Caco-2 (cell line): ENCODE results near the gene ADARB2. TPM values are rescaled to one million over a fixed set of nuclear protein-coding genes. Genes with fewer than 3 reads are reported as not detected.

Experiments used
- BruUV-seq: library from RNA; stranded (reverse); fragments of 400-500 nt; replicated peaks from 2 replicates; lab custom pipeline; 2021; lab: Mats Ljungman, UMichigan
- CTCF ChIA-PET: fragments of 300-600 bp; sonication (Branson Sonifier 250); formaldehyde crosslinking; loops from one replicate; lab custom pipeline; 2022; ENCODE audit warnings: antibody characterized with exemption; lab: Charles Lee
- POLR2A ChIA-PET: fragments of 300-600 bp; sonication (Branson Sonifier 250); formaldehyde crosslinking; loops from one replicate; lab custom pipeline; 2022; ENCODE audit warnings: antibody characterized with exemption; lab: Charles Lee
- DNase-seq, 2 experiments: peaks; one replicate each; pipeline versions ENCODE4 v3.0.0 to v3.0.0-alpha.2; 2020 to 2022
- H3K27me3 ChIP-seq: replicated peaks from 2 replicates; pipeline ENCODE4 v1.6.0; 2011; ENCODE audit warnings: low read length; ENCODE audit not compliant: control insufficient read depth, insufficient read depth
- H3K36me3 ChIP-seq: 2 replicates; pipeline ENCODE4 v1.5.1; 2011; ENCODE audit warnings: low read length; ENCODE audit not compliant: control insufficient read depth, insufficient read depth
- H3K4me1 ChIP-seq: fragments of 250-450 bp; sonication (Bioruptor Pico); 2 replicates; pipeline ENCODE4 v1.5.1; 2020; ENCODE audit warnings: mild to moderate bottlenecking
- H3K4me3 ChIP-seq: 2 replicates; pipeline ENCODE4 v1.5.1; 2011; ENCODE audit warnings: low read depth, mild to moderate bottlenecking, control low read depth, low read length
- H3K9me3 ChIP-seq: fragments of 250-450 bp; sonication (Bioruptor Pico); 2 replicates; pipeline ENCODE4 v1.5.1; 2020; ENCODE audit warnings: mild to moderate bottlenecking, moderate library complexity
- H3K27ac Mint-ChIP-seq: one replicate; pipeline ENCODE4 v1.8.0; 2022; ENCODE audit warnings: mixed read lengths; ENCODE audit not compliant: unreplicated experiment
- H3K27me3 Mint-ChIP-seq: one replicate; pipeline ENCODE4 v1.8.0; 2022; ENCODE audit warnings: mixed read lengths; ENCODE audit not compliant: insufficient read depth, unreplicated experiment
- H3K36me3 Mint-ChIP-seq: one replicate; pipeline ENCODE4 v1.8.0; 2022; ENCODE audit warnings: mild to moderate bottlenecking, mixed read lengths; ENCODE audit not compliant: insufficient read depth, unreplicated experiment
- H3K4me1 Mint-ChIP-seq: one replicate; pipeline ENCODE4 v1.8.0; 2022; ENCODE audit warnings: low read depth, mixed read lengths; ENCODE audit not compliant: unreplicated experiment
- H3K4me3 Mint-ChIP-seq: one replicate; pipeline ENCODE4 v1.8.0; 2022; ENCODE audit warnings: mild to moderate bottlenecking, moderate library complexity, mixed read lengths; ENCODE audit not compliant: unreplicated experiment
- H3K9me3 Mint-ChIP-seq: one replicate; pipeline ENCODE4 v1.8.0; 2022; ENCODE audit warnings: mixed read lengths; ENCODE audit not compliant: unreplicated experiment
- CTCF ChIP-seq, 2 experiments: fragments of 200-600 bp in 1 of 2; IDR thresholded peaks; 1 replicate in 1 of 2; 2 replicates in 1 of 2; pipeline versions ENCODE4 v1.5.1 to v1.8.0; 2011 to 2022; ENCODE audit warnings: antibody characterized with exemption in 1 of 2, control low read depth in 1 of 2, inconsistent platforms in 1 of 2, low read depth in 1 of 2, low read length in 1 of 2, mild to moderate bottlenecking in 1 of 2, moderate library complexity in 1 of 2; ENCODE audit not compliant: insufficient read depth in 1 of 2, severe bottlenecking in 1 of 2, unreplicated experiment in 1 of 2
- intact Hi-C: fragments of 100-400 bp; cut with micrococcal nuclease; formaldehyde crosslinking; loops from one replicate; pipeline ENCODE4 v1.10.0; 2022; ENCODE audit not compliant: unreplicated experiment
- total RNA-seq: library from RNA; stranded (reverse); gene quantifications from 2 replicates; pipeline ENCODE4 v1.2.3, GENCODE V29; 2022

ADARB2 gene
- total RNA-seq, 1 experiment from 2014 or later = 0.27 TPM

DNA sequence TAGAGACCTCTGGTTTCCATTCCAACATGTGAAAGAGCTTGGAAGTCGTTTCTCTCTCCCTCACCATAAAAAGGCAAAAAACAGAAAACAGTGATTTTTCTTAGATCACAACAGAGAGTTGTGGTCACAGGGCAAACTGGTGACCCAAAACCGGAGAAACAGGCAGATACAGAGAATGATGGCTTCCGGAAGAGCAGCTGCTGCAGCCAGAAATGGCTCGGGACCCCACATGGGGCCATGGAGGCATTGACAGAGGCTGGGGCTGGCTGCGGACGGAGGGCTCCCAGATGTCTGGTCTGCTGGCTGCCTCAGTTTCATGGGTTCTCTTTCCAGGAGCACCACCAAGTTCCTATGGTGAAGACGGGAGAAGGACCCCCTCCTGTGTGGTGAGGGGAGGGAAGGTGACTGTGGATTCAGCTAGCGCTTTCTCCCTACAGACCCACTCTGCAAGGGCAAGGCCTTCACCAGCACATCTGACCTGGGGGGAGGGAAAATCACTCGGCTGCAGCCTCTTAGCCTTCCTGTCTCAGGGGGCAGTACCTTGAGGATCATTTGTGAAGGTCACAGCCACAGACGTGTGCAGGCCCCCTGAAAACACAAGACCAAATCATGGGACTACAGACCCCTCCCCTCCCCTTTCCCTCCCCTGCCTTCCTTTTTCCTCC, 599.7 kb downstream of the ADARB2 start:
- BruUV-seq = no TSS peak
- no peaks in the 10 kb centered on the region for H3K27me3 ChIP-seq
- no peak overlapping the region for H3K4me3 Mint-ChIP-seq
- peaks cover 8% of the 10 kb centered on the region for H3K27me3 Mint-ChIP-seq
- H3K27ac Mint-ChIP-seq = no peak overlapping the region
- intact Hi-C loops = no loop called here
- no peak for TF ChIP-seq CTCF (IDR thresholded peaks at IDR 0.05; ENCODE audit: insufficient read depth in 1 of 2, low read depth in 1 of 2, low read length in 1 of 2, severe bottlenecking in 1 of 2, unreplicated experiment in 1 of 2)
- H3K4me1 Mint-ChIP-seq = no peaks in the 10 kb centered on the region
- ChIA-PET POLR2A (no interaction called here), CTCF (no interaction called here)
- peaks cover 16% of the 10 kb centered on the region for H3K9me3 Mint-ChIP-seq
- H3K9me3 ChIP-seq = peaks cover 20% of the 10 kb centered on the region
- no peaks in the 10 kb centered on the region for H3K36me3 Mint-ChIP-seq
- no peak overlapping the region for H3K4me3 ChIP-seq
- DNase-seq = no peak
- H3K36me3 ChIP-seq = no peaks in the 10 kb centered on the region
- no peaks in the 10 kb centered on the region for H3K4me1 ChIP-seq

GRCh38 chr10:1136268-1136667, 601.1 kb downstream of the ADARB2 start:
- Histone ChIP-seq H3K27me3 (no peaks in the 10 kb centered on the region), H3K9me3 (peaks cover 20% of the 10 kb centered on the region), H3K4me1 (no peaks in the 10 kb centered on the region), H3K4me3 (no peak overlapping the region), H3K36me3 (no peaks in the 10 kb centered on the region)
- intact Hi-C loops = no loop called here
- H3K27ac Mint-ChIP-seq = no peak overlapping the region
- H3K36me3 Mint-ChIP-seq = peaks cover 5% of the 10 kb centered on the region
- H3K27me3 Mint-ChIP-seq = peaks cover 5% of the 10 kb centered on the region
- no peak for DNase-seq
- peaks cover 16% of the 10 kb centered on the region for H3K9me3 Mint-ChIP-seq
- POLR2A ChIA-PET = no interaction called here
- no TSS peak for BruUV-seq
- no peak for TF ChIP-seq CTCF (IDR thresholded peaks at IDR 0.05; ENCODE audit: insufficient read depth in 1 of 2, low read depth in 1 of 2, low read length in 1 of 2, severe bottlenecking in 1 of 2, unreplicated experiment in 1 of 2)
- H3K4me3 Mint-ChIP-seq = no peak overlapping the region
- H3K4me1 Mint-ChIP-seq = no peaks in the 10 kb centered on the region
- CTCF ChIA-PET = no interaction called here

DNA sequence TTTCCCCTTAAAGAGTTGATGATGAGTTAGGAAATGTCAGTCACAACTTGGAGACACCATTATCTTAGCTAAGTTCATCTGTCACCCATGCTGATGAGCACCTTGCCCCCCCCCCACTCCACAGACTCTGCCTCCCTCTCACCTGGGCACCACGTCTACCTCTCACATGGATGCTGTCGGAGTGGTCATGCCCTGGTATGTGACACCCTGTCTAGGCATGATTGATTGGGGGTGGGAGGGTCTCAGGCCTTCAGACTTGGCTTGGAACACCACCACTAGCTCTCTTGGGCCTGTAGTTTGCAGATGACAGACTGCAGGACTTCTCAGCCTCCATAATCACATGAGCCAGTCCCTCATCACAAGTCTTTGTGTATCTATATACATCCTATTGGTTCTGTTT, 603.2 kb downstream of the ADARB2 start:
- H3K27me3 ChIP-seq = no peaks in the 10 kb centered on the region
- peaks cover 10% of the 10 kb centered on the region for H3K9me3 ChIP-seq
- no TSS peak for BruUV-seq
- Mint-ChIP-seq H3K4me3 (no peak overlapping the region), H3K9me3 (peaks cover 14% of the 10 kb centered on the region), H3K4me1 (no peaks in the 10 kb centered on the region), H3K27ac (no peak overlapping the region), H3K27me3 (peaks cover 2% of the 10 kb centered on the region), H3K36me3 (peaks cover 6% of the 10 kb centered on the region)
- no peak overlapping the region for H3K4me3 ChIP-seq
- TF ChIP-seq CTCF (IDR thresholded peaks at IDR 0.05; ENCODE audit: insufficient read depth in 1 of 2, low read depth in 1 of 2, low read length in 1 of 2, severe bottlenecking in 1 of 2, unreplicated experiment in 1 of 2) = no peak
- no peaks in the 10 kb centered on the region for H3K4me1 ChIP-seq
- no peaks in the 10 kb centered on the region; the same call in 1 of the 2 replicates for H3K36me3 ChIP-seq
- CTCF ChIA-PET = no interaction called here
- intact Hi-C loops = no loop called here
- DNase-seq = no peak
- POLR2A ChIA-PET = no interaction called here
